Measurements from ENCODE around the gene TXNRD3. TPM values are rescaled to one million over a fixed set of nuclear protein-coding genes. Genes with fewer than 3 reads are reported as not detected.

The TXNRD3 gene
- polyA plus RNA-seq, 1 experiment: 7.4 TPM

DNA sequence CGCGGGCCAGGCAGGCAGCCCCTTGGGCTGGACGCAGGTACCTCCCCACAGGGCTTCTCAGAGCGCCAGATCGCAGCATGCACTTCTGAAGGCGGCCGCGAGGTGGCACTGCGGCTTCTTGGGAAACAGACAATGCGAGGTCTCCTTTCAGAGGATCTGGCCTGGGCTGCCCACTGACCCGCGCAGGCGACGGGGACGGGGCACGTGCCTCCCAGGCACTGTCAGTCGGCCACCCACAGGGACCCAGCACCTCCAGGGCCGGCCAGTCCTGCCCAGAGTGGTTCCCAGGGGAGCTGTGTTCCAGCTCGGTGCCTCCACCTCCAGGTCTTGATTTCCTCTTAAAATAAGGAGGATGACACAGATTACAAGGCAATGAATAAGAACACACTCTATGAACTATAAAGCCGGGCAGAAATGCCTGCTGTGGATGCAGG lies 24.4 kb upstream of the TXNRD3 start:
- Histone ChIP-seq H3K9me3 (ENCODE audit: control insufficient read depth, insufficient read depth, low read length) (no peaks in the 10 kb centered on the region), H3K27me3 (ENCODE audit: control insufficient read depth, insufficient read depth, low read length) (peaks cover 35% of the 10 kb centered on the region), H3K27ac (ENCODE audit: low read depth, low read length) (no peak overlapping the region), H3K4me3 (ENCODE audit: low read depth, low read length) (no peak overlapping the region)
- CTCF ChIA-PET: interaction anchor here (0.5 to 3.2 kb wide), 32 partner anchors 10 to 1015 kb away, joined by 3 to 21 read pairs (median 4); partner anchors contain the start of genes CHST13 and PLXNA1
- POLR2A ChIA-PET: no interaction called here
- peak; percentile 37 for DNase-seq (ENCODE audit: low read depth, low spot score)
- TF ChIP-seq, protein P1, sequence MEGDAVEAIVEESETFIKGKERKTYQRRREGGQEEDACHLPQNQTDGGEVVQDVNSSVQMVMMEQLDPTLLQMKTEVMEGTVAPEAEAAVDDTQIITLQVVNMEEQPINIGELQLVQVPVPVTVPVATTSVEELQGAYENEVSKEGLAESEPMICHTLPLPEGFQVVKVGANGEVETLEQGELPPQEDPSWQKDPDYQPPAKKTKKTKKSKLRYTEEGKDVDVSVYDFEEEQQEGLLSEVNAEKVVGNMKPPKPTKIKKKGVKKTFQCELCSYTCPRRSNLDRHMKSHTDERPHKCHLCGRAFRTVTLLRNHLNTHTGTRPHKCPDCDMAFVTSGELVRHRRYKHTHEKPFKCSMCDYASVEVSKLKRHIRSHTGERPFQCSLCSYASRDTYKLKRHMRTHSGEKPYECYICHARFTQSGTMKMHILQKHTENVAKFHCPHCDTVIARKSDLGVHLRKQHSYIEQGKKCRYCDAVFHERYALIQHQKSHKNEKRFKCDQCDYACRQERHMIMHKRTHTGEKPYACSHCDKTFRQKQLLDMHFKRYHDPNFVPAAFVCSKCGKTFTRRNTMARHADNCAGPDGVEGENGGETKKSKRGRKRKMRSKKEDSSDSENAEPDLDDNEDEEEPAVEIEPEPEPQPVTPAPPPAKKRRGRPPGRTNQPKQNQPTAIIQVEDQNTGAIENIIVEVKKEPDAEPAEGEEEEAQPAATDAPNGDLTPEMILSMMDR (IDR thresholded peaks at IDR 0.05; ENCODE audit: low read depth, low read length): peak; percentile 90

DNA sequence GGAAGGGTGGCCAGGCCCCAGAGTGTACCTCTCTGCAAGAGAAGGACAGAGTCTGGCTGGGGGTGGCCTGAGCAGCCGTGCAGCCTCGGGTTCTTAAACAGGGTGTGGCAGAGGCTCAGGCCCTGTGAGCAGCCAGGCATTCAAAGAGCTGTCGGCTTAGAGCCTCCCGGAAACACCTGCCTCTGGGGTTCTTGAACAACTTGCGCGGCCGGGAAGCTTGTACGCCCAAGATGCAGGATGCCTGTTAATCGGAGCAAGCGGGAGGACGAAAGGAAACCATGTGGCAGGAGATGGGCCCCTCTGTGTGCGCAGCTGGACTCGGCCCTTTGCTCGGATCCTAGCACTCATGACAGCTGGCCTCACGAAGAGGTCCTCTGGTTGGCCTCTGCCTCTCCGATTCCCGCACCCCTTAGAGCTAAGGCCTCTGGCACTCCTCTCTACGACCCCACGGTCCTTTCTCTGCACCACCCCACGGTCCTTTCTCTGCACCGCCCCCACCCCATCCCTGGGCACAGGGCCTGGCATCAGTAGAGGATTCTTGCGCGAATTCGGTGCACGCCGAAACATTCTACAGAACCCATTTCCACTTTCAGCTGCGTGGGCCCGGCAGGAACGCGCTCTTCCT lies 23.9 kb upstream of the TXNRD3 start:
- H3K27me3 ChIP-seq (ENCODE audit: control insufficient read depth, insufficient read depth, low read length): peaks cover 38% of the 10 kb centered on the region
- POLR2A ChIA-PET: no interaction called here
- H3K4me3 ChIP-seq (ENCODE audit: low read depth, low read length): no peak overlapping the region
- CTCF ChIA-PET: interaction anchor here (0.7 to 3.2 kb wide), 17 partner anchors 10 to 896 kb away, joined by 3 to 21 read pairs (median 4); partner anchors contain the start of gene CHST13
- no peak for DNase-seq (ENCODE audit: low read depth, low spot score)
- no peaks in the 10 kb centered on the region for H3K9me3 ChIP-seq (ENCODE audit: control insufficient read depth, insufficient read depth, low read length)
- no peak overlapping the region for H3K27ac ChIP-seq (ENCODE audit: low read depth, low read length)
- TF ChIP-seq, protein P1 (IDR thresholded peaks at IDR 0.05; ENCODE audit: low read depth, low read length): no peak

DNA sequence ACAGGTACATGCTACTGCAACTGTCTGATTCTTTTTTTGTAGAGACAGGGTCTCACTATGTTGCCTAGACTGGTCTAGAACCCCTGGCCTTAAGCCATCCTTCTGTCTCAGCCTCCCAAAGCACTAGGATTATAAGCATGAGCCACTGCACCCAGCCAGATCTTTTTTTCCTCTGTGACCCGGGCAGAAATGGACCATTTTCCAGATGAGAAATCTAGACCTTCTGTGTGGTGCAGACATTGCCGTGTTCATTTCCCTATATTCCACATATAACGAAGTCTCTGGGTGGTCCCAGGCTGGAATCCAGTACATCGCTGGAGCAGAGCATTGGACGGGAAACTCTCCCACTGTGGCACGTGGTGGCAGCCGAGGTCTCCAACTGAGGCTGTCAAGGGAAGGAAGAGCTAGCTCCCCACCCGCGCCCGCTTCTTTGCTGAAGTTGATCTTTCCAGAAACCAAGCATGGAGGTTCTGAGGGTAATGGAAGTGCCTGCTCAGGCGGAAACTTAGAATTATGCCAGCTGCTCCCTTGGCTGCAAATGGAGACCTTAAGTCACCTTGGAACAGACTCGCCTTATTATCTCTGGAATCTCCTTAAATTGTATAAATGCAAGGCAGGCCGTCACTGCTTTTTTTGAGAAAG lies 23.1 kb upstream of the TXNRD3 start:
- no peak overlapping the region for H3K4me3 ChIP-seq (ENCODE audit: low read depth, low read length)
- H3K27me3 ChIP-seq (ENCODE audit: control insufficient read depth, insufficient read depth, low read length): peaks cover 38% of the 10 kb centered on the region
- no peak overlapping the region for H3K27ac ChIP-seq (ENCODE audit: low read depth, low read length)
- CTCF ChIA-PET: interaction anchor here (0.7 to 2.8 kb wide), 4 partner anchors 13 to 869 kb away, joined by 3 to 21 read pairs (median 12); no protein-coding TSS in a partner anchor
- POLR2A ChIA-PET: no interaction called here
- H3K9me3 ChIP-seq (ENCODE audit: control insufficient read depth, insufficient read depth, low read length): peaks cover 5% of the 10 kb centered on the region; the same call in 1 of the 2 replicates
- TF ChIP-seq, protein P1 (IDR thresholded peaks at IDR 0.05; ENCODE audit: low read depth, low read length): no peak
- DNase-seq (ENCODE audit: low read depth, low spot score): no peak

DNA sequence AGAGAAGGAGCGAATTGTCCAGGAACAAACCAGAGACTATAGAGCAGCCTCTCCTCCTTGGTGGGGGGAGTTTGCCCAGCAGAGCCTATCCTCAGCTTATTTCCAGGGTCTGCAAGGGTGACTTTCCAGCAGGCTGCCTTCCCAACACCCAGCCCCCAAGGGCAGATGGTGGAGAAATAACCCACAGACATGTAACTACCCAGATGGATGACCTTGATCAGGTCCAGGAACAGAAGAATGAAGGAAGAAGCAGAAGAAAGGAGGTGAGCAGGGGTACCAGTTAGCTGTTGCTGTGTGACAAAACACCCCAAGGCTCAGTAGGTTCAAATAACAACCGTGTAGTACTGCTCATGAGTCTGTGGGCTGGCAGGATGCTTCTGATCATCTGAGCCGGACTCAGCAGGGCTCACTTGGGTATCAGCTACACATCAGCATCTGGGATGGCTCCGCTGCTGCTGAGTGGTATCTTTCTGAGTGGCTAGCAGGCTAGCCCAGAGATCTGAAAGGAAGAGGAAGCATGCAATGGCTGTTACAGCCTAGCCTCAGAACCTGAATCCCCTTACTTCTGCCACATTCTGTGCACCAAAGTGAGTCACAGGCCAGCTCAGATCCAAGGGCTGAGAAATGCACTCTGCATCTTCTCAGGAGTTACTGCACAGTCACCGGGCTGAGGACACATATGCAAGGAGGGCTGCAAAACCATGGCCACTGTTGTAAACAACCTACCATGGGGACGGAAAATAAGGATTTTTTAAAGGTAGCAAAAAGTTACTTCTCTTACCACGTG lies 22.2 kb upstream of the TXNRD3 start:
- Histone ChIP-seq H3K4me3 (ENCODE audit: low read depth, low read length) (no peak overlapping the region), H3K9me3 (ENCODE audit: control insufficient read depth, insufficient read depth, low read length) (peaks cover 7% of the 10 kb centered on the region; the same call in 1 of the 2 replicates), H3K27ac (ENCODE audit: low read depth, low read length) (no peak overlapping the region), H3K27me3 (ENCODE audit: control insufficient read depth, insufficient read depth, low read length) (peaks cover 36% of the 10 kb centered on the region)
- DNase-seq (ENCODE audit: low read depth, low spot score): no peak
- CTCF ChIA-PET: interaction anchor here (0.7 to 1.0 kb wide), 2 partner anchors 12 to 779 kb away, joined by 3 to 4 read pairs; no protein-coding TSS in a partner anchor
- TF ChIP-seq, protein P1 (IDR thresholded peaks at IDR 0.05; ENCODE audit: low read depth, low read length): no peak
- POLR2A ChIA-PET: no interaction called here

All from AG04450 (cell line).